Stomach smooth muscle (tissue), 2 donors: ENCODE measurements around the gene PTPN4.

Source experiments
- H3K27ac ChIP-seq: one replicate; pipeline ENCODE4 v1.7.0; 2013; ENCODE audit warnings: mild to moderate bottlenecking, low read length, inconsistent platforms
- H3K27me3 ChIP-seq, 2 donors: one replicate each; pipeline ENCODE4 v1.7.0; 2013; ENCODE audit warnings: low read length in 2 of 2; ENCODE audit not compliant: insufficient read depth in 2 of 2, control insufficient read depth in 1 of 2
- H3K36me3 ChIP-seq, 2 donors: one replicate each; pipeline ENCODE4 v1.7.0; 2013; ENCODE audit warnings: low read length in 2 of 2; ENCODE audit not compliant: control insufficient read depth in 2 of 2, insufficient read depth in 2 of 2
- H3K4me1 ChIP-seq: one replicate; pipeline ENCODE4 v1.7.0; 2013; ENCODE audit warnings: low read length; ENCODE audit not compliant: control insufficient read depth, insufficient read depth
- H3K4me3 ChIP-seq, 2 donors: one replicate each; pipeline ENCODE4 v1.7.0; 2013; ENCODE audit warnings: low read length in 2 of 2
- H3K9ac ChIP-seq, 2 donors: one replicate each; pipeline ENCODE4 v1.7.0; 2013; ENCODE audit warnings: low read length in 2 of 2, mild to moderate bottlenecking in 1 of 2
- H3K9me3 ChIP-seq, 2 donors: one replicate each; pipeline ENCODE4 v1.7.0; 2013; ENCODE audit warnings: low read length in 2 of 2; ENCODE audit not compliant: control insufficient read depth in 2 of 2
- donor health status: healthy.
- donor health status: Pancreatic carcinoma.

The PTPN4 gene

GRCh38 chr2:119897736-119898395 is 138.1 kb downstream of the PTPN4 start:
- peaks cover 3 to 19% of the 10 kb centered on the region in 2 donors for H3K36me3 ChIP-seq
- no peak overlapping the region for H3K9ac ChIP-seq
- H3K27ac ChIP-seq, result no peak overlapping the region
- H3K4me3 ChIP-seq, result no peak overlapping the region
- no peaks in the 10 kb centered on the region for H3K9me3 ChIP-seq
- H3K27me3 ChIP-seq, result no peaks in the 10 kb centered on the region
- no peaks in the 10 kb centered on the region for H3K4me1 ChIP-seq

GRCh38 chr2:119901013-119901412 is 141.3 kb downstream of the PTPN4 start:
- no peak overlapping the region for H3K27ac ChIP-seq
- no peaks in the 10 kb centered on the region for H3K9me3 ChIP-seq
- no peak overlapping the region for H3K4me3 ChIP-seq
- no peaks in the 10 kb centered on the region for H3K4me1 ChIP-seq
- no peaks in the 10 kb centered on the region for H3K27me3 ChIP-seq
- H3K36me3 ChIP-seq, result peaks cover 11 to 21% of the 10 kb centered on the region in 2 donors
- no peak overlapping the region for H3K9ac ChIP-seq

GRCh38 chr2:119910566-119910965 is 150.8 kb downstream of the PTPN4 start:
- H3K36me3 ChIP-seq, result peaks cover 0 to 2% of the 10 kb centered on the region in 2 donors
- H3K27ac ChIP-seq, result no peak overlapping the region
- no peaks in the 10 kb centered on the region for H3K9me3 ChIP-seq
- no peak overlapping the region for H3K9ac ChIP-seq
- no peak overlapping the region for H3K4me3 ChIP-seq
- H3K27me3 ChIP-seq, result no peaks in the 10 kb centered on the region
- no peaks in the 10 kb centered on the region for H3K4me1 ChIP-seq

GRCh38 chr2:119914266-119914665 is 154.5 kb downstream of the PTPN4 start:
- H3K9ac ChIP-seq, result no peak overlapping the region
- peaks cover 0 to under 1% of the 10 kb centered on the region in 2 donors for H3K36me3 ChIP-seq
- H3K4me1 ChIP-seq, result no peaks in the 10 kb centered on the region
- no peaks in the 10 kb centered on the region for H3K9me3 ChIP-seq
- no peak overlapping the region for H3K27ac ChIP-seq
- no peak overlapping the region for H3K4me3 ChIP-seq
- H3K27me3 ChIP-seq, result no peaks in the 10 kb centered on the region

GRCh38 chr2:119921825-119922224 is 162.1 kb downstream of the PTPN4 start:
- no peaks in the 10 kb centered on the region for H3K36me3 ChIP-seq
- no peaks in the 10 kb centered on the region for H3K27me3 ChIP-seq
- H3K4me3 ChIP-seq, result no peak overlapping the region
- H3K27ac ChIP-seq, result no peak overlapping the region
- no peaks in the 10 kb centered on the region for H3K4me1 ChIP-seq
- H3K9me3 ChIP-seq, result no peaks in the 10 kb centered on the region
- no peak overlapping the region for H3K9ac ChIP-seq

- no peaks in the 10 kb centered on the region for H3K27me3 ChIP-seq
- no peak overlapping the region for H3K4me3 ChIP-seq
- no peaks in the 10 kb centered on the region for H3K4me1 ChIP-seq
- H3K9ac ChIP-seq, result no peak overlapping the region
- H3K27ac ChIP-seq, result no peak overlapping the region
- H3K36me3 ChIP-seq, result no peaks in the 10 kb centered on the region
- no peaks in the 10 kb centered on the region for H3K9me3 ChIP-seq
Measured at GRCh38 chr2:119922699-119923098, 163.0 kb downstream of the PTPN4 start.

- Histone ChIP-seq H3K36me3 (peaks cover 0 to 3% of the 10 kb centered on the region in 2 donors), H3K27ac (no peak overlapping the region), H3K9me3 (no peaks in the 10 kb centered on the region), H3K27me3 (no peaks in the 10 kb centered on the region), H3K4me1 (no peaks in the 10 kb centered on the region), H3K4me3 (no peak overlapping the region), H3K9ac (no peak overlapping the region)
Measured at GRCh38 chr2:119929537-119929936, 169.8 kb downstream of the PTPN4 start.

GRCh38 chr2:119932809-119933208 is 173.1 kb downstream of the PTPN4 start:
- no peaks in the 10 kb centered on the region for H3K4me1 ChIP-seq
- no peak overlapping the region for H3K9ac ChIP-seq
- no peaks in the 10 kb centered on the region for H3K9me3 ChIP-seq
- H3K36me3 ChIP-seq, result peaks cover 0 to 10% of the 10 kb centered on the region in 2 donors
- H3K4me3 ChIP-seq, result no peak overlapping the region
- H3K27ac ChIP-seq, result no peak overlapping the region
- no peaks in the 10 kb centered on the region for H3K27me3 ChIP-seq

GRCh38 chr2:119934319-119934718 is 174.6 kb downstream of the PTPN4 start:
- H3K36me3 ChIP-seq, result peaks cover 0 to 10% of the 10 kb centered on the region in 2 donors
- no peak overlapping the region for H3K9ac ChIP-seq
- no peak overlapping the region for H3K27ac ChIP-seq
- H3K27me3 ChIP-seq, result no peaks in the 10 kb centered on the region
- no peaks in the 10 kb centered on the region for H3K4me1 ChIP-seq
- no peaks in the 10 kb centered on the region for H3K9me3 ChIP-seq
- no peak overlapping the region for H3K4me3 ChIP-seq

- Histone ChIP-seq H3K36me3 (peaks cover 0 to 9% of the 10 kb centered on the region in 2 donors), H3K9me3 (no peaks in the 10 kb centered on the region), H3K27ac (no peak overlapping the region), H3K27me3 (no peaks in the 10 kb centered on the region), H3K4me1 (no peaks in the 10 kb centered on the region), H3K4me3 (no peak overlapping the region), H3K9ac (no peak overlapping the region)
Measured at GRCh38 chr2:119937680-119938079, 178.0 kb downstream of the PTPN4 start.

GRCh38 chr2:119939915-119940314 is 180.2 kb downstream of the PTPN4 start:
- no peak overlapping the region for H3K27ac ChIP-seq
- H3K4me3 ChIP-seq, result no peak overlapping the region
- no peak overlapping the region for H3K9ac ChIP-seq
- H3K4me1 ChIP-seq, result no peaks in the 10 kb centered on the region
- no peaks in the 10 kb centered on the region for H3K9me3 ChIP-seq
- H3K27me3 ChIP-seq, result no peaks in the 10 kb centered on the region
- peaks cover 0 to 6% of the 10 kb centered on the region in 2 donors for H3K36me3 ChIP-seq
